Measurements from ENCODE around the gene GABPB1.
A peak's percentile ranks its signal among the peaks of the same experiment; 100 is the strongest.

Gene GABPB1

DNA sequence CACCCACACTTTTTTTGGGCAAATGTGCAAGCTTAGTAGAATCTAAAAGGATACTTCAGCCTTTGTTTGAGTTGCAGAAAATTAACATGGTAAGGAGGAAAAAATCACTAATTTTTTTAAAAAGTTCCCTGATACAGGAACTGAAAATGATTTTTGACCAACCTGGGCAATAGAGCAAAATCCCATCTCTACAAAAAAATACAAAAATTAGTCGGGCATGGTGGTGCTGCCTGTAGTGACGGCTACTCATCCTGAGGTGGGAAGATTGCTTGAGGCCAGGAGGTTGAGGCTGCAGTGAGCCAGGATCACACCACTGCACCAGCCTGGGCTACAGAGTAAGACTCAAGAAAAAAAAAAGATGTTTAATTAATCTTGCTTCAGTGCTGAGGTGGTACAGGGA, 10.6 kb upstream of the GABPB1 start:
- no peak overlapping the region for H3K9ac ChIP-seq (ENCODE audit: low read depth, low read length)
- H3K36me3 ChIP-seq (ENCODE audit: insufficient read depth, low read length), result peaks cover 19% of the 10 kb centered on the region
- H3K9me3 ChIP-seq (replicated peaks; ENCODE audit: low read length), result no peaks in the 10 kb centered on the region
- no peak overlapping the region for H3K4me2 ChIP-seq (ENCODE audit: low read length)
- H3K4me1 ChIP-seq (ENCODE audit: control insufficient read depth, insufficient read depth, low read length), result no peaks in the 10 kb centered on the region
- no peak overlapping the region for H3K4me3 ChIP-seq (ENCODE audit: low read length)
- no peaks in the 10 kb centered on the region for H3K27me3 ChIP-seq (ENCODE audit: control insufficient read depth, insufficient read depth, low read length)

GRCh38 chr15:50363612-50364011, 8.6 kb upstream of the GABPB1 start:
- no peak overlapping the region for H3K4me3 ChIP-seq (ENCODE audit: low read length)
- no peaks in the 10 kb centered on the region for H3K9me3 ChIP-seq (replicated peaks; ENCODE audit: low read length)
- H3K4me1 ChIP-seq (ENCODE audit: control insufficient read depth, insufficient read depth, low read length), result no peaks in the 10 kb centered on the region
- no peak overlapping the region for H3K9ac ChIP-seq (ENCODE audit: low read depth, low read length)
- peaks cover 27% of the 10 kb centered on the region for H3K36me3 ChIP-seq (ENCODE audit: insufficient read depth, low read length)
- H3K4me2 ChIP-seq (ENCODE audit: low read length), result no peak overlapping the region
- H3K27me3 ChIP-seq (ENCODE audit: control insufficient read depth, insufficient read depth, low read length), result no peaks in the 10 kb centered on the region

- H3K9ac ChIP-seq (ENCODE audit: low read depth, low read length), result no peak overlapping the region
- H3K4me2 ChIP-seq (ENCODE audit: low read length), result no peak overlapping the region
- H3K36me3 ChIP-seq (ENCODE audit: insufficient read depth, low read length), result peaks cover 36% of the 10 kb centered on the region
- no peak overlapping the region for H3K4me3 ChIP-seq (ENCODE audit: low read length)
- no peaks in the 10 kb centered on the region for H3K9me3 ChIP-seq (replicated peaks; ENCODE audit: low read length)
- H3K4me1 ChIP-seq (ENCODE audit: control insufficient read depth, insufficient read depth, low read length), result peaks cover 5% of the 10 kb centered on the region
- no peaks in the 10 kb centered on the region for H3K27me3 ChIP-seq (ENCODE audit: control insufficient read depth, insufficient read depth, low read length)
Observed at GRCh38 chr15:50361756-50362155, 6.8 kb upstream of the GABPB1 start.

DNA sequence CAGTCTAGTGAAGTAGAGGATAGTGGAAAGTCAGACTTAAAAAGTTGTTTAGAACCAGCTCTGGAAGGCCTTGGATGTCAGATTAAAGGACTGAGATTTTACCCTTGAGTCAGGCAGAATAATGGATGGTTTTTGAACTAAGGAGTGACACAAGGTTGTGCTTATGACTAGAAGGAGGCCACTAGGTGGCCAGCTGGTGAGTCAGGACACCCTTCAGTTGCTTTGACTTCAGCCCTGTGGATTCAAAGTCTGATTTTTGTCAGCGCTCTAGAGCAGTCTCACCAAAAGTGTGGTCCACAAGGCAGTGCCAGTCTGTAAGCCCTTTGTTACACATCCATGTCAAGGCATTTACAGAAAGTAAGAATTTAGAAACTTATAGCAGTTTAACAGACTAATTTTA, 3.8 kb upstream of the GABPB1 start:
- H3K4me3 ChIP-seq (ENCODE audit: low read length), result no peak overlapping the region
- no peaks in the 10 kb centered on the region for H3K27me3 ChIP-seq (ENCODE audit: control insufficient read depth, insufficient read depth, low read length)
- H3K4me1 ChIP-seq (ENCODE audit: control insufficient read depth, insufficient read depth, low read length), result peaks cover 8% of the 10 kb centered on the region
- H3K9ac ChIP-seq (ENCODE audit: low read depth, low read length), result no peak overlapping the region
- no peak overlapping the region for H3K4me2 ChIP-seq (ENCODE audit: low read length)
- peaks cover 35% of the 10 kb centered on the region for H3K36me3 ChIP-seq (ENCODE audit: insufficient read depth, low read length)
- H3K9me3 ChIP-seq (replicated peaks; ENCODE audit: low read length), result no peaks in the 10 kb centered on the region

- peaks cover 25% of the 10 kb centered on the region for H3K36me3 ChIP-seq (ENCODE audit: insufficient read depth, low read length)
Observed at GRCh38 chr15:50355980-50356379, 982 bp upstream of the GABPB1 start.

GRCh38 chr15:50355619-50355905, 564 bp upstream of the GABPB1 start:
- peaks cover 17% of the 10 kb centered on the region for H3K4me1 ChIP-seq (ENCODE audit: control insufficient read depth, insufficient read depth, low read length)
- no peaks in the 10 kb centered on the region for H3K9me3 ChIP-seq (replicated peaks; ENCODE audit: low read length)
- H3K36me3 ChIP-seq (ENCODE audit: insufficient read depth, low read length), result peaks cover 22% of the 10 kb centered on the region
- peak overlapping the region; percentile 100 for H3K9ac ChIP-seq (ENCODE audit: low read depth, low read length)
- H3K4me3 ChIP-seq (ENCODE audit: low read length), result peak overlapping the region; percentile 92
- no peaks in the 10 kb centered on the region for H3K27me3 ChIP-seq (ENCODE audit: control insufficient read depth, insufficient read depth, low read length)
- peak overlapping the region; percentile 92 for H3K4me2 ChIP-seq (ENCODE audit: low read length)

More at GRCh38 chr15:50355980-50356379, 982 bp upstream of the GABPB1 start:
- Histone ChIP-seq H3K4me2 (ENCODE audit: low read length) (peak overlapping the region; percentile 92), H3K9me3 (replicated peaks; ENCODE audit: low read length) (no peaks in the 10 kb centered on the region), H3K4me1 (ENCODE audit: control insufficient read depth, insufficient read depth, low read length) (peaks cover 17% of the 10 kb centered on the region), H3K4me3 (ENCODE audit: low read length) (peak overlapping the region; percentile 92), H3K27me3 (ENCODE audit: control insufficient read depth, insufficient read depth, low read length) (no peaks in the 10 kb centered on the region), H3K9ac (ENCODE audit: low read depth, low read length) (peak overlapping the region; percentile 100)

- H3K4me1 ChIP-seq (ENCODE audit: control insufficient read depth, insufficient read depth, low read length), result peaks cover 17% of the 10 kb centered on the region
- no peaks in the 10 kb centered on the region for H3K27me3 ChIP-seq (ENCODE audit: control insufficient read depth, insufficient read depth, low read length)
- peak overlapping the region; percentile 92 for H3K4me2 ChIP-seq (ENCODE audit: low read length)
- no peaks in the 10 kb centered on the region for H3K9me3 ChIP-seq (replicated peaks; ENCODE audit: low read length)
- H3K9ac ChIP-seq (ENCODE audit: low read depth, low read length), result peak overlapping the region; percentile 100
- H3K36me3 ChIP-seq (ENCODE audit: insufficient read depth, low read length), result peaks cover 14% of the 10 kb centered on the region
- H3K4me3 ChIP-seq (ENCODE audit: low read length), result peak overlapping the region; percentile 92
Observed at GRCh38 chr15:50353975-50354837, 792 bp downstream of the GABPB1 start.

GRCh38 chr15:50353251-50353974, 1.6 kb downstream of the GABPB1 start:
- Histone ChIP-seq H3K27me3 (ENCODE audit: control insufficient read depth, insufficient read depth, low read length) (no peaks in the 10 kb centered on the region), H3K9me3 (replicated peaks; ENCODE audit: low read length) (no peaks in the 10 kb centered on the region), H3K4me3 (ENCODE audit: low read length) (peak overlapping the region; percentile 92), H3K4me2 (ENCODE audit: low read length) (peak overlapping the region; percentile 92), H3K9ac (ENCODE audit: low read depth, low read length) (peak overlapping the region; percentile 100), H3K36me3 (ENCODE audit: insufficient read depth, low read length) (peaks cover 14% of the 10 kb centered on the region), H3K4me1 (ENCODE audit: control insufficient read depth, insufficient read depth, low read length) (peaks cover 17% of the 10 kb centered on the region)

DNA sequence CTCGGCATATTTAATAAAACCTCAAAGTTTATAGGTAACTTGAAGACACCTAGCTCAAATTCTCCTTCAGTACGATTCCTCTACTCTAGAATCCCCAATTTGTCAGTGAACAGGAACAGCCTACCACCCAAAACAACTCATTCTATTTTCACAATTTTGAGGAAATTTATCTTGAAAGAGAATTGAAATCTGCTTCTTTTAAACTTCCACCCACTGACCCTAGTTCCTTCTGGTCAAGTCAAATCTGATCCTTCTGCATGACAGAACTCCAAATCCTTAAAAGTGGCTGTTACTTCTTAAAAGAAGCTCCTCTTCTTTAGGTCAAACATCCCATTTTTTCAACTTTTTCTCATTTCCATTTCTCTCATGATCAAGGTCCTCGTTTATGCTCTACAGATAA, 4.4 kb downstream of the GABPB1 start:
- H3K4me1 ChIP-seq (ENCODE audit: control insufficient read depth, insufficient read depth, low read length), result peaks cover 8% of the 10 kb centered on the region
- no peaks in the 10 kb centered on the region for H3K27me3 ChIP-seq (ENCODE audit: control insufficient read depth, insufficient read depth, low read length)
- H3K36me3 ChIP-seq (ENCODE audit: insufficient read depth, low read length), result peaks cover 3% of the 10 kb centered on the region
- no peak overlapping the region for H3K9ac ChIP-seq (ENCODE audit: low read depth, low read length)
- no peaks in the 10 kb centered on the region for H3K9me3 ChIP-seq (replicated peaks; ENCODE audit: low read length)
- no peak overlapping the region for H3K4me2 ChIP-seq (ENCODE audit: low read length)
- H3K4me3 ChIP-seq (ENCODE audit: low read length), result no peak overlapping the region

- no peaks in the 10 kb centered on the region for H3K9me3 ChIP-seq (replicated peaks; ENCODE audit: low read length)
- no peaks in the 10 kb centered on the region for H3K27me3 ChIP-seq (ENCODE audit: control insufficient read depth, insufficient read depth, low read length)
- no peak overlapping the region for H3K9ac ChIP-seq (ENCODE audit: low read depth, low read length)
- no peak overlapping the region for H3K4me3 ChIP-seq (ENCODE audit: low read length)
- no peak overlapping the region for H3K4me2 ChIP-seq (ENCODE audit: low read length)
- H3K36me3 ChIP-seq (ENCODE audit: insufficient read depth, low read length), result peaks cover 3% of the 10 kb centered on the region
- H3K4me1 ChIP-seq (ENCODE audit: control insufficient read depth, insufficient read depth, low read length), result no peaks in the 10 kb centered on the region
Observed at GRCh38 chr15:50345298-50345697, 9.7 kb downstream of the GABPB1 start.

DNA sequence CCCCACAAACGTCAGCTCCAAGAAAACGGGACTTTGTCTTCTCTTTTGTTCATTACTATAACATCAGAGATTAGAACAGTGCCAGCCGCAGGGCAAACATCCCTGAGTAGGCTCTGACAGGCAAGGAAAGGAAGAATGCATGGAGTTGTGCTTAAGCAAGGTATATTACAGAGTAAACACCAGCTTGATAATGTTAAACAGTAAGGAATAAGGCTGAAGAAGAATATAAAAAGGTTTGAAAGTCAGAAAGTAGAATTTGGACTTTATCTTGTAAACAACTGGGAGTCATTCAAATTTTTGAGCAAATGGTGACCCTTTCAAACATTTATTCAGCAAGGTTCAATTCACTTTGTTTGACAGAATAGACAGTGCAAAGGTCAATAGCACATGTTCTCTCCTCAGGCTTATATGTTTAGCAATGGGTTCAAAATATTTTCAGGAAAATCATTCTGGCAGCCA, 11.0 kb downstream of the GABPB1 start:
- no peaks in the 10 kb centered on the region for H3K9me3 ChIP-seq (replicated peaks; ENCODE audit: low read length)
- no peak overlapping the region for H3K9ac ChIP-seq (ENCODE audit: low read depth, low read length)
- H3K36me3 ChIP-seq (ENCODE audit: insufficient read depth, low read length), result peaks cover 3% of the 10 kb centered on the region
- H3K4me2 ChIP-seq (ENCODE audit: low read length), result no peak overlapping the region
- no peaks in the 10 kb centered on the region for H3K27me3 ChIP-seq (ENCODE audit: control insufficient read depth, insufficient read depth, low read length)
- no peak overlapping the region for H3K4me3 ChIP-seq (ENCODE audit: low read length)
- no peaks in the 10 kb centered on the region for H3K4me1 ChIP-seq (ENCODE audit: control insufficient read depth, insufficient read depth, low read length)
